ENCODE data around the gene ZDHHC8.
A peak's percentile ranks its signal among the peaks of the same experiment; 100 is the strongest.

ZDHHC8 gene

GRCh38 chr22:20171288-20172140 is 39.9 kb downstream of the ZDHHC8 start:
- DNase-seq, result no peak
- Mint-ChIP-seq H3K4me3 (no peak overlapping the region), H3K9me3 (no peaks in the 10 kb centered on the region), H3K27ac (no peak overlapping the region), H3K27me3 (peaks cover 0 to 4% of the 10 kb centered on the region in 2 donors), H3K4me1 (no peaks in the 10 kb centered on the region), H3K36me3 (no peaks in the 10 kb centered on the region)
- no peak for ATAC-seq (replicated peaks)

GRCh38 chr22:20172141-20172613 is 40.6 kb downstream of the ZDHHC8 start:
- Mint-ChIP-seq H3K27me3 (peaks cover 0 to 4% of the 10 kb centered on the region in 2 donors), H3K4me1 (no peaks in the 10 kb centered on the region), H3K36me3 (no peaks in the 10 kb centered on the region), H3K27ac (no peak overlapping the region), H3K9me3 (no peaks in the 10 kb centered on the region), H3K4me3 (no peak overlapping the region)
- DNase-seq (no peak), ATAC-seq (replicated peaks) (no peak)

GRCh38 chr22:20173246-20173645 is 41.6 kb downstream of the ZDHHC8 start:
- no peaks in the 10 kb centered on the region for H3K36me3 Mint-ChIP-seq
- H3K9me3 Mint-ChIP-seq, result no peaks in the 10 kb centered on the region
- H3K27ac Mint-ChIP-seq, result no peak overlapping the region
- H3K4me1 Mint-ChIP-seq, result no peaks in the 10 kb centered on the region
- H3K4me3 Mint-ChIP-seq, result no peak overlapping the region
- peaks cover 4% of the 10 kb centered on the region in 2 donors for H3K27me3 Mint-ChIP-seq
- no peak for ATAC-seq (replicated peaks)
- no peak for DNase-seq

GRCh38 chr22:20173772-20174171 is 42.2 kb downstream of the ZDHHC8 start:
- Mint-ChIP-seq H3K4me3 (no peak overlapping the region), H3K9me3 (no peaks in the 10 kb centered on the region), H3K36me3 (no peaks in the 10 kb centered on the region), H3K27ac (no peak overlapping the region), H3K4me1 (no peaks in the 10 kb centered on the region), H3K27me3 (peaks cover 4 to 6% of the 10 kb centered on the region in 2 donors)
- DNase-seq (no peak), ATAC-seq (replicated peaks) (no peak)

GRCh38 chr22:20174785-20175596 is 43.4 kb downstream of the ZDHHC8 start:
- ATAC-seq (replicated peaks) (peak in 1 of 2 donors; percentile 6), DNase-seq (no peak)
- Mint-ChIP-seq H3K9me3 (no peaks in the 10 kb centered on the region), H3K4me1 (peaks cover 0 to 2% of the 10 kb centered on the region in 2 donors), H3K4me3 (no peak overlapping the region), H3K27me3 (peaks cover 4 to 6% of the 10 kb centered on the region in 2 donors), H3K27ac (no peak overlapping the region), H3K36me3 (no peaks in the 10 kb centered on the region)

GRCh38 chr22:20175597-20175900 is 43.9 kb downstream of the ZDHHC8 start:
- H3K27me3 Mint-ChIP-seq, result peaks cover 1 to 6% of the 10 kb centered on the region in 2 donors
- no peak overlapping the region for H3K27ac Mint-ChIP-seq
- H3K9me3 Mint-ChIP-seq, result no peaks in the 10 kb centered on the region
- H3K4me1 Mint-ChIP-seq, result peaks cover 0 to 2% of the 10 kb centered on the region in 2 donors
- no peak overlapping the region for H3K4me3 Mint-ChIP-seq
- DNase-seq (no peak), ATAC-seq (replicated peaks) (peak in 1 of 2 donors; percentile 10)
- no peaks in the 10 kb centered on the region for H3K36me3 Mint-ChIP-seq

GRCh38 chr22:20176421-20177085 is 44.9 kb downstream of the ZDHHC8 start:
- no peak overlapping the region for H3K27ac Mint-ChIP-seq
- H3K27me3 Mint-ChIP-seq, result peaks cover 0 to 6% of the 10 kb centered on the region in 2 donors
- H3K36me3 Mint-ChIP-seq, result no peaks in the 10 kb centered on the region
- DNase-seq (no peak), ATAC-seq (replicated peaks) (no peak)
- H3K9me3 Mint-ChIP-seq, result no peaks in the 10 kb centered on the region
- peaks cover 0 to 2% of the 10 kb centered on the region in 2 donors for H3K4me1 Mint-ChIP-seq
- H3K4me3 Mint-ChIP-seq, result no peak overlapping the region

- Mint-ChIP-seq H3K27me3 (peaks cover 0 to 6% of the 10 kb centered on the region in 2 donors), H3K4me1 (peaks cover 0 to 2% of the 10 kb centered on the region in 2 donors), H3K9me3 (no peaks in the 10 kb centered on the region), H3K36me3 (no peaks in the 10 kb centered on the region), H3K4me3 (no peak overlapping the region), H3K27ac (no peak overlapping the region)
- DNase-seq (no peak), ATAC-seq (replicated peaks) (no peak)
These were observed 45.8 kb downstream of the ZDHHC8 start for GRCh38 chr22:20177217-20177911.

GRCh38 chr22:20178075-20178914 is 46.7 kb downstream of the ZDHHC8 start:
- ATAC-seq (replicated peaks), result no peak

GRCh38 chr22:20178915-20179227 is 47.3 kb downstream of the ZDHHC8 start:
- Mint-ChIP-seq H3K4me3 (no peak overlapping the region), H3K27me3 (peaks cover 0 to 6% of the 10 kb centered on the region in 2 donors), H3K27ac (no peak overlapping the region), H3K4me1 (peaks cover 0 to 2% of the 10 kb centered on the region in 2 donors), H3K36me3 (no peaks in the 10 kb centered on the region), H3K9me3 (no peaks in the 10 kb centered on the region)
- ATAC-seq (replicated peaks), result no peak
- DNase-seq, result no peak

More at GRCh38 chr22:20178075-20178914, 46.7 kb downstream of the ZDHHC8 start:
- DNase-seq, result no peak
- Mint-ChIP-seq H3K27ac (no peak overlapping the region), H3K4me1 (peaks cover 0 to 2% of the 10 kb centered on the region in 2 donors), H3K36me3 (no peaks in the 10 kb centered on the region), H3K4me3 (no peak overlapping the region), H3K9me3 (no peaks in the 10 kb centered on the region), H3K27me3 (peaks cover 0 to 6% of the 10 kb centered on the region in 2 donors)

GRCh38 chr22:20179455-20180244 is 48.0 kb downstream of the ZDHHC8 start:
- no peak overlapping the region for H3K27ac Mint-ChIP-seq
- DNase-seq, result no peak
- peaks cover 0 to 6% of the 10 kb centered on the region in 2 donors for H3K27me3 Mint-ChIP-seq
- H3K4me1 Mint-ChIP-seq, result peaks cover 0 to 2% of the 10 kb centered on the region in 2 donors
- no peak overlapping the region for H3K4me3 Mint-ChIP-seq
- H3K9me3 Mint-ChIP-seq, result no peaks in the 10 kb centered on the region
- no peak for ATAC-seq (replicated peaks)
- H3K36me3 Mint-ChIP-seq, result no peaks in the 10 kb centered on the region

- no peak overlapping the region for H3K27ac Mint-ChIP-seq
- no peaks in the 10 kb centered on the region for H3K36me3 Mint-ChIP-seq
- H3K4me1 Mint-ChIP-seq, result peaks cover 0 to 2% of the 10 kb centered on the region in 2 donors
- H3K9me3 Mint-ChIP-seq, result no peaks in the 10 kb centered on the region
- no peak overlapping the region for H3K4me3 Mint-ChIP-seq
- ATAC-seq (replicated peaks) (no peak), DNase-seq (no peak)
- H3K27me3 Mint-ChIP-seq, result peaks cover 0 to 6% of the 10 kb centered on the region in 2 donors
These were observed 48.6 kb downstream of the ZDHHC8 start for GRCh38 chr22:20180245-20180630.

GRCh38 chr22:20180640-20181039 is 49.0 kb downstream of the ZDHHC8 start:
- H3K9me3 Mint-ChIP-seq, result no peaks in the 10 kb centered on the region

More at GRCh38 chr22:20180640-20181039, 49.0 kb downstream of the ZDHHC8 start:
- no peak overlapping the region for H3K27ac Mint-ChIP-seq
- ATAC-seq (replicated peaks), result peak; percentile 40 to 75
- H3K27me3 Mint-ChIP-seq, result peaks cover 0 to 6% of the 10 kb centered on the region in 2 donors
- H3K4me3 Mint-ChIP-seq, result no peak overlapping the region
- H3K4me1 Mint-ChIP-seq, result peaks cover 0 to 2% of the 10 kb centered on the region in 2 donors
- no peaks in the 10 kb centered on the region for H3K36me3 Mint-ChIP-seq
- no peak for DNase-seq
